22Rv1 (cell line): Measurements from ENCODE around the gene NUP107.

Experiments used
- H3K27ac ChIP-seq: fragments of 450-650 bp; 2 replicates; pipeline ENCODE4 v1.5.1; 2017
- ZFX ChIP-seq: fragments of 450-650 bp; IDR thresholded peaks from 2 replicates; pipeline ENCODE4 v1.6.1; 2017; ENCODE audit warnings: antibody characterized with exemption, borderline replicate concordance
- TF ChIP-seq, protein P1 (sequence below): fragments of 450-650 bp; IDR thresholded peaks from 2 replicates; pipeline ENCODE4 v1.5.1; 2017; ENCODE audit warnings: mild to moderate bottlenecking

The NUP107 gene

DNA sequence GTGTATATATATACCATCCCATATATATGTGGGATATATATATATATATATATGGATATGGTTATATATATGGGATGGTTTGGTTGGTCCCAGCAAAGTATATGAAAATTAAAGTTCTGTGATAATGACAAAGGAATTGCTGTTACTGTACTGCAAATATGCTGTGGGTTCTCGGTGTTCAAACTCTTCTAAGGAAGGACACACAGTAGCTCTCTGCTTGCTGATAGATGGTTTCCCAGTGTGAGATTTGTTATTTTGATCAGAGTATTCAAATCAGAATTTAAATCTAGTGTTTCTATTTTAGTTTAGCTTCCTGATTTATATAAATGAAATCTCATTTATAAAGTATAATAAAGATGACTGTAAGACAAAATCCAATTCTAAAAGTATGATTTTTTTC lies 78.9 kb downstream of the NUP107 start:
- H3K27ac ChIP-seq = no peak overlapping the region
- TF ChIP-seq, protein P1, sequence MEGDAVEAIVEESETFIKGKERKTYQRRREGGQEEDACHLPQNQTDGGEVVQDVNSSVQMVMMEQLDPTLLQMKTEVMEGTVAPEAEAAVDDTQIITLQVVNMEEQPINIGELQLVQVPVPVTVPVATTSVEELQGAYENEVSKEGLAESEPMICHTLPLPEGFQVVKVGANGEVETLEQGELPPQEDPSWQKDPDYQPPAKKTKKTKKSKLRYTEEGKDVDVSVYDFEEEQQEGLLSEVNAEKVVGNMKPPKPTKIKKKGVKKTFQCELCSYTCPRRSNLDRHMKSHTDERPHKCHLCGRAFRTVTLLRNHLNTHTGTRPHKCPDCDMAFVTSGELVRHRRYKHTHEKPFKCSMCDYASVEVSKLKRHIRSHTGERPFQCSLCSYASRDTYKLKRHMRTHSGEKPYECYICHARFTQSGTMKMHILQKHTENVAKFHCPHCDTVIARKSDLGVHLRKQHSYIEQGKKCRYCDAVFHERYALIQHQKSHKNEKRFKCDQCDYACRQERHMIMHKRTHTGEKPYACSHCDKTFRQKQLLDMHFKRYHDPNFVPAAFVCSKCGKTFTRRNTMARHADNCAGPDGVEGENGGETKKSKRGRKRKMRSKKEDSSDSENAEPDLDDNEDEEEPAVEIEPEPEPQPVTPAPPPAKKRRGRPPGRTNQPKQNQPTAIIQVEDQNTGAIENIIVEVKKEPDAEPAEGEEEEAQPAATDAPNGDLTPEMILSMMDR = no peak
- TF ChIP-seq ZFX = no peak

DNA sequence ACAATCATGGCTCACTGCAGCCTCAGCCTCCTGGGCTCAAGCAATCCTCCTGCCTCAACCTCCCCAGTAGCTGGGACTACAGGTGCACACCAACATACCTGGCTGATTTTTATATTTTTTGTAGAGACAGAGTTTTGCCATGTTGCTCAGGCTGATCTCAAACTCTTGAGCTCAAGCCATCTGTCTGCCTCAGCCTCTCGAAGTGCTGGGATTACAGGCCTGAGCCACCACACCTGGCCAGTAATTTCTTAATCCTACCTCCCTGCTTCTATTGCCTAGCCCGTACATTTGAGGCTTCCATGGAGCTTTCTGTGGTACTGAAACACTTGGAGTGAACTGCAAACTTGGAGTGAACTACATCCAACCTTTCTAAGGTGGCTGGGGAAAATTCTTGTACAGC lies 79.9 kb downstream of the NUP107 start:
- TF ChIP-seq ZFX = no peak
- TF ChIP-seq, protein P1 = no peak
- H3K27ac ChIP-seq = no peak overlapping the region

DNA sequence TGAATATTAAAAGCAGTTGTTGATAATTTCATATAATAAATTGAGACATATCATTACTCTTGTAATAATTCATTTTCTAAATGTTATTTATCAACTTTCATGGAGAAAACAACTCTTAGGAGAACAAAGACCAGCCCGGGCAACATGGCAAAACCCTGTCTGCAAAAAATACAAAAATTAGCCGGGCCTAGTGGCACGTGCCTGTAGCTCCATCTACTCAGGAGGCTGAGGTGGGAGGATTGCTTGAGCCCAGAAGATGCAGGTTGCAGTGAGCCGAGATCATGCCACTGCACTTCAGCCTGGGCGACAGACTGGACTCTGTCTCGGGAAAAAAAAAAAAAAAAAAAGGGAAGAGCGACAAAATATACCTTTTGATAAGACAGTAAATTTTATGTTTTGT lies 80.4 kb downstream of the NUP107 start:
- no peak overlapping the region for H3K27ac ChIP-seq
- TF ChIP-seq, protein P1 = no peak
- TF ChIP-seq ZFX = no peak

DNA sequence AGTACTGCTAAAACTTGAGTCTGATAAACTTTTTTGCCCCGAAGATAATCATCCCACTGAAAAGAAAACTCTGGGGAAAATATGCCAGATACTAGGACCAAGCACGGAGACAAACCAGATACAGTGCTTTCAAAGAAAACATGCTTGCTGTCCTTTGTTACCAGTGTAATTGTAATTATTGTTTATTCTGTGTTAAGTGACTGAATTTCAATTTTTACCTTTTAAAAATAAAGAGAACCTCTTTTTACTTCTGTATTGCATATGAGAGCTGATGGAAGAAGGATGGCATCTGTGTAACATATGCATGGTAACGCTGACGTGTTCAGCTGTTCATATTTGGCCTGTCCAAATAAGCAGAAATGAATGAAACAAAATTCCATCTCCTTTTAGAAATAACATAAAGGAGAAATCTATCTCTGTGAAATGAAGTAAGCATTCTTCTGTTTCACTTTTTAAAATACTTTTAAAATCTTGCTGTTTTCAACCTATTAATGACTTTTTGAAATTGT lies 81.7 kb downstream of the NUP107 start:
- H3K27ac ChIP-seq = no peak overlapping the region
- no peak for TF ChIP-seq ZFX
- TF ChIP-seq, protein P1 = no peak

DNA sequence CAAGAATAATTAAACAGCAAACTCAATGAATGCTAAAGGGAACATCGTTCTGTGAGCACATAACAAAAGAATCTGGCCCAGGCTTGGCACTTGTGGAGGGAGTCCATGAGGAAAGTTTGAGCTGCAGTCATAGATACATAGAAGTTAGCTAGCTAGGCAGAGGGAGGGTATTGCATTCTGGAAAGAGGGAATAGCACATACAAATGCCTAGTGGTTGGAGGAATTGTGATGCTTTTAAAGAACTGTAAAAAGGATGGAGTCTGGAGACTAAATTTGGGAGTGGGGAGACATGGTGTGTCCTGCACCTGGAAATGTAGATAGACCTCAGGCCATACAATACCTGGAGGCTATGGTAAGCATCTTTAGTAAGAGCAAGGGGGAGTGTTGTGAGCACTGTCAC lies 83.2 kb downstream of the NUP107 start:
- no peak overlapping the region for H3K27ac ChIP-seq
- TF ChIP-seq, protein P1 = no peak
- TF ChIP-seq ZFX = no peak

DNA sequence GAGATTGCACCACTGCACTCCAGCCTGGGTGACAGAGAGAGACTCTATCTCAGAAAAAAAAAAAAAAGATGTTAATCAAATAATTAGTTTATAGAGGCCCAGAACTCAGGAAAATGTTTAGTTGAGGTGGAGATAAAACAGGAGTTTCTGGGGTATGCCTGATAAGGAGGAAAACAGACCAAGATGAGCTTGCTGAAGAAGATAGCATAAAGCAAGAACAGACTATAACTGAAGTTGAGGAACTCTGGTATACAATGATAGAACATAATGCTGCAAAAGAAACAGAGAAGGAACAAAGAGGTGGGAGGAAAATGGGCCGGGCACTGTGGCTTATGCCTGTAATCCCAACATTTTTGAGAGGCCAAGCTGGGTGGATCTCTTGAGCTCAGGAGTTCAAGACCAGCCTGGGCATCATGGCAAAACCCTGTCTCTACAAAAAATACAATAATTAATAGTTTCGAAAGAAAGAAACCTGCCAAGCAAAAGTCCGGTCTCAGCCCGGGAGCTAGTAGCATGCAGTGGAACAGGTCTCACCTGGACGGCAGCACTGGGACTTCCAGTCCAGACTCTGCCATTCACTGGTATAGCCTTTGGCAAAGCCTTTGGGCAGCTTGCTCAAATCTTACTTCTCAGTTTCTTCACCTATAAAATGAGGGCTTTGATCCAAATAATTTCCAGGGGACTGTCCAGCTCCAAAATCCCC lies 84.6 kb downstream of the NUP107 start:
- no peak overlapping the region for H3K27ac ChIP-seq
- TF ChIP-seq ZFX = no peak
- TF ChIP-seq, protein P1 = no peak

DNA sequence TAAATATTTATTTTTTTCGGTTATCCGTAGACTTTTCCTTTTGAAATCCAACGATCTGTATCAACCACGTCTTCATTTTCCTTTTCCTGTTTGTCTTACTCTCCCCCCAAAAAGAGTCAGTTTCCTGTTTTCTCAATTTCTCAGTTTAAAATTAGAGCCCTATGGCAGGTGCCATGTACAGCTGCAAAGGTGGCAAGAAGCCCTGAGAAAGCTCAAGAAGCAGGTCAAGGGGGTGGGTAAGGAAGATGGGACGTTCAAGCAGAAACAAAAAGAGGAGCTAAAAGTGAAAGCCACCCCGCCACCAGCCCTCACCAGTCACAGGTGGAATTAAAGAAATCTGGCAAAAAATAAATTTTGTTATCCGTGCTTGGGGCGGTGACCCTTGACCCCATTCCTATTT lies 85.9 kb downstream of the NUP107 start:
- TF ChIP-seq ZFX = no peak
- TF ChIP-seq, protein P1 = no peak

More for the DNA sequence above, 85.9 kb downstream of the NUP107 start:
- no peak overlapping the region for H3K27ac ChIP-seq
